ENCODE measurements around the gene PARK7. TPM values are rescaled to one million over a fixed set of nuclear protein-coding genes. Genes with fewer than 3 reads are reported as not detected.
"Not testable (repeated sequence)": the region's sequence is repeated elsewhere in the genome, so short reads cannot be mapped to it uniquely, and the experiment has no call there.

The PARK7 gene
- total RNA-seq (100 to 1,000 TPM in 3 of 5 experiments, 10 to 100 TPM in 2; 97.1 to 255 (median 106) TPM), polyA plus RNA-seq (100 to 1,000 TPM; 325 to 364 TPM), total RNA-seq (37.8 reads per million, percentile 65 among the genes with 10 or more reads in this experiment)

GRCh38 chr1:7961216-7962013, at the start of gene PARK7:
Gene PARK7 (plus strand): TSS chr1:7961711. CDS start chr1:7962786, 1,075 bp downstream.
- peaks cover 16 to 80% (median 58%) of the 10 kb centered on the region in 7 donors for H3K4me1 Mint-ChIP-seq
- H3K27ac Mint-ChIP-seq: peak within 1 kb of the TSS; percentile 97 to 100 (median 99)
- Histone ChIP-seq H3K9me3 (ENCODE audit: control insufficient read depth in 2 of 3, low read length in 3 of 3) (no peaks in the 10 kb centered on the region), H3K27ac (ENCODE audit: low read depth, low read length) (peak within 1 kb of the TSS; percentile 95), H3K36me3 (ENCODE audit: control insufficient read depth in 2 of 3, insufficient read depth in 3 of 3, low read length in 3 of 3) (peaks cover 0 to 33% (median 5%) of the 10 kb centered on the region in 3 experiments), H3K4me3 (ENCODE audit: low read length) (peak within 1 kb of the TSS; percentile 65), H3K4me1 (ENCODE audit: control insufficient read depth in 2 of 2, insufficient read depth in 2 of 2, low read length in 2 of 2) (peaks cover 28 to 44% of the 10 kb centered on the region in 2 donors), H3K27me3 (ENCODE audit: control insufficient read depth in 2 of 2, insufficient read depth in 2 of 2, low read length in 2 of 2) (no peaks in the 10 kb centered on the region)
- intact Hi-C loops (cut with micrococcal nuclease): loop anchor here (1.0 to 10.0 kb wide), 9 partner anchors 8 to 1573 kb away; partner anchors contain the start of genes ENO1 (in 1 of the 2), ERRFI1 (in 1 of the 2) and SLC25A33 (in 1 of the 2)
- peaks cover 0 to 24% (median 11%) of the 10 kb centered on the region in 5 donors for H3K36me3 Mint-ChIP-seq
- peaks cover 0 to 4% (median 0%) of the 10 kb centered on the region in 11 donors for H3K9me3 Mint-ChIP-seq
- no peaks in the 10 kb centered on the region for H3K27me3 Mint-ChIP-seq
- ATAC-seq (peak; percentile 99), DNase-seq (peak; percentile 97 to 100 (median 99))
- CTCF ChIA-PET: interaction anchor here (1.1 kb wide), 1 partner anchor 60 kb away, joined by 3 read pairs; no protein-coding TSS in a partner anchor
- POLR2A ChIA-PET: interaction anchor here (0.6 to 2.2 kb wide), 6 partner anchors 9 to 458 kb away, joined by 3 to 6 read pairs (median 4); no protein-coding TSS in a partner anchor
- H3K4me3 Mint-ChIP-seq: peak within 1 kb of the TSS; percentile 84 to 100 (median 98)

- Histone ChIP-seq H3K4me3 (ENCODE audit: low read length) (no peak overlapping the region), H3K9me3 (ENCODE audit: control insufficient read depth in 2 of 3, low read length in 3 of 3) (no peaks in the 10 kb centered on the region), H3K27ac (ENCODE audit: low read depth, low read length) (no peak overlapping the region), H3K36me3 (ENCODE audit: control insufficient read depth in 2 of 3, insufficient read depth in 3 of 3, low read length in 3 of 3) (no peaks in the 10 kb centered on the region), H3K27me3 (ENCODE audit: control insufficient read depth in 2 of 2, insufficient read depth in 2 of 2, low read length in 2 of 2) (no peaks in the 10 kb centered on the region), H3K4me1 (ENCODE audit: control insufficient read depth in 2 of 2, insufficient read depth in 2 of 2, low read length in 2 of 2) (peaks cover 0 to 12% of the 10 kb centered on the region in 2 donors)
- no peak overlapping the region for H3K4me3 Mint-ChIP-seq
- ChIA-PET POLR2A (interaction anchor here (0.6 kb wide), 1 partner anchor 51 kb away, joined by 4 read pairs; no protein-coding TSS in a partner anchor), CTCF (no interaction called here)
- peaks cover 0 to 2% (median 0%) of the 10 kb centered on the region in 11 donors for H3K9me3 Mint-ChIP-seq
- peaks cover 0 to 25% (median 10%) of the 10 kb centered on the region in 7 donors for H3K4me1 Mint-ChIP-seq
- no peak for DNase-seq
- no peak for ATAC-seq
- peak overlapping the region in 1 of 9 donors; percentile 97 for H3K27ac Mint-ChIP-seq
- no peaks in the 10 kb centered on the region for H3K36me3 Mint-ChIP-seq
- H3K27me3 Mint-ChIP-seq: no peaks in the 10 kb centered on the region
- intact Hi-C loops (cut with micrococcal nuclease): no loop called here
These were observed 49.4 kb upstream of the PARK7 start for GRCh38 chr1:7912145-7912544.

- Histone ChIP-seq H3K4me1 (ENCODE audit: control insufficient read depth in 2 of 2, insufficient read depth in 2 of 2, low read length in 2 of 2) (peaks cover 0 to 12% of the 10 kb centered on the region in 2 donors), H3K4me3 (ENCODE audit: low read length) (no peak overlapping the region), H3K36me3 (ENCODE audit: control insufficient read depth in 2 of 3, insufficient read depth in 3 of 3, low read length in 3 of 3) (no peaks in the 10 kb centered on the region), H3K9me3 (ENCODE audit: control insufficient read depth in 2 of 3, low read length in 3 of 3) (no peaks in the 10 kb centered on the region), H3K27me3 (ENCODE audit: control insufficient read depth in 2 of 2, insufficient read depth in 2 of 2, low read length in 2 of 2) (no peaks in the 10 kb centered on the region), H3K27ac (ENCODE audit: low read depth, low read length) (no peak overlapping the region)
- DNase-seq: no peak
- peak overlapping the region in 2 of 9 donors; percentile 59 to 97 for H3K27ac Mint-ChIP-seq
- ATAC-seq: no peak
- peaks cover 0 to 25% (median 10%) of the 10 kb centered on the region in 7 donors for H3K4me1 Mint-ChIP-seq
- H3K27me3 Mint-ChIP-seq: no peaks in the 10 kb centered on the region
- H3K36me3 Mint-ChIP-seq: no peaks in the 10 kb centered on the region
- H3K4me3 Mint-ChIP-seq: peak overlapping the region in 6 of 10 donors; percentile 10 to 50 (median 45)
- intact Hi-C loops (cut with micrococcal nuclease): no loop called here
- H3K9me3 Mint-ChIP-seq: peaks cover 0 to 2% (median 0%) of the 10 kb centered on the region in 11 donors
- ChIA-PET CTCF (no interaction called here), POLR2A (interaction anchor here (0.6 to 0.7 kb wide), 2 partner anchors 50 to 807 kb away, joined by 3 to 4 read pairs; no protein-coding TSS in a partner anchor)
These were observed 48.6 kb upstream of the PARK7 start for GRCh38 chr1:7912743-7913557.

GRCh38 chr1:7915826-7916500, 45.5 kb upstream of the PARK7 start:
- DNase-seq: no peak
- H3K36me3 ChIP-seq (ENCODE audit: control insufficient read depth in 2 of 3, insufficient read depth in 3 of 3, low read length in 3 of 3): no peaks in the 10 kb centered on the region
- peaks cover 0 to 17% of the 10 kb centered on the region in 2 donors for H3K4me1 ChIP-seq (ENCODE audit: control insufficient read depth in 2 of 2, insufficient read depth in 2 of 2, low read length in 2 of 2)
- H3K27me3 ChIP-seq (ENCODE audit: control insufficient read depth in 2 of 2, insufficient read depth in 2 of 2, low read length in 2 of 2): no peaks in the 10 kb centered on the region
- ATAC-seq: no peak
- no peaks in the 10 kb centered on the region for H3K9me3 ChIP-seq (ENCODE audit: control insufficient read depth in 2 of 3, low read length in 3 of 3)
- Mint-ChIP-seq H3K4me1 (peaks cover 0 to 33% (median 10%) of the 10 kb centered on the region in 7 donors), H3K9me3 (peaks cover 0 to 2% (median 0%) of the 10 kb centered on the region in 11 donors), H3K4me3 (no peak overlapping the region), H3K27me3 (no peaks in the 10 kb centered on the region), H3K27ac (peak overlapping the region in 2 of 9 donors; percentile 31 to 32), H3K36me3 (no peaks in the 10 kb centered on the region)
- H3K4me3 ChIP-seq (ENCODE audit: low read length): no peak overlapping the region
- H3K27ac ChIP-seq (ENCODE audit: low read depth, low read length): no peak overlapping the region
- intact Hi-C loops (cut with micrococcal nuclease): no loop called here
- ChIA-PET CTCF (interaction anchor here (1.0 kb wide), 1 partner anchor 13 kb away, joined by 3 read pairs; no protein-coding TSS in a partner anchor), POLR2A (no interaction called here)

GRCh38 chr1:7916501-7916830, 45.0 kb upstream of the PARK7 start:
- intact Hi-C loops (cut with micrococcal nuclease): no loop called here
- DNase-seq: no peak
- ChIA-PET CTCF (interaction anchor here (1.0 kb wide), 1 partner anchor 13 kb away, joined by 3 read pairs; no protein-coding TSS in a partner anchor), POLR2A (no interaction called here)
- no peaks in the 10 kb centered on the region for H3K36me3 Mint-ChIP-seq
- no peaks in the 10 kb centered on the region for H3K27me3 ChIP-seq (ENCODE audit: control insufficient read depth in 2 of 2, insufficient read depth in 2 of 2, low read length in 2 of 2)
- peak overlapping the region in 1 of 9 donors; percentile 32 for H3K27ac Mint-ChIP-seq
- peaks cover 0 to 2% (median 0%) of the 10 kb centered on the region in 11 donors for H3K9me3 Mint-ChIP-seq
- ATAC-seq: no peak
- no peaks in the 10 kb centered on the region for H3K36me3 ChIP-seq (ENCODE audit: control insufficient read depth in 2 of 3, insufficient read depth in 3 of 3, low read length in 3 of 3)
- no peak overlapping the region for H3K4me3 ChIP-seq (ENCODE audit: low read length)
- H3K4me3 Mint-ChIP-seq: no peak overlapping the region
- peaks cover 0 to 17% of the 10 kb centered on the region in 2 donors for H3K4me1 ChIP-seq (ENCODE audit: control insufficient read depth in 2 of 2, insufficient read depth in 2 of 2, low read length in 2 of 2)
- no peak overlapping the region for H3K27ac ChIP-seq (ENCODE audit: low read depth, low read length)
- peaks cover 0 to 33% (median 10%) of the 10 kb centered on the region in 7 donors for H3K4me1 Mint-ChIP-seq
- no peaks in the 10 kb centered on the region for H3K27me3 Mint-ChIP-seq
- no peaks in the 10 kb centered on the region for H3K9me3 ChIP-seq (ENCODE audit: control insufficient read depth in 2 of 3, low read length in 3 of 3)

- POLR2A ChIA-PET; H3K36me3 ChIP-seq (ENCODE audit: control insufficient read depth in 2 of 3, insufficient read depth in 3 of 3, low read length in 3 of 3); intact Hi-C loops (cut with micrococcal nuclease); H3K4me3 Mint-ChIP-seq; CTCF ChIA-PET; H3K9me3 ChIP-seq (ENCODE audit: control insufficient read depth in 2 of 3, low read length in 3 of 3); H3K27ac Mint-ChIP-seq; H3K27me3 ChIP-seq (ENCODE audit: control insufficient read depth in 2 of 2, insufficient read depth in 2 of 2, low read length in 2 of 2); H3K9me3 Mint-ChIP-seq; ATAC-seq; H3K27ac ChIP-seq (ENCODE audit: low read depth, low read length); DNase-seq; H3K4me3 ChIP-seq (ENCODE audit: low read length); H3K36me3 Mint-ChIP-seq; H3K27me3 Mint-ChIP-seq: not testable (repeated sequence)
- peaks cover 0 to 28% (median 9%) of the 10 kb centered on the region in 7 donors for H3K4me1 Mint-ChIP-seq
- H3K4me1 ChIP-seq (ENCODE audit: control insufficient read depth in 2 of 2, insufficient read depth in 2 of 2, low read length in 2 of 2): peaks cover 0 to 17% of the 10 kb centered on the region in 2 donors
These were observed 43.5 kb upstream of the PARK7 start for GRCh38 chr1:7917971-7918370.

All from naive thymus-derived CD4-positive, alpha-beta T cell (primary cell).